HCT116 (cell line): ENCODE measurements around the gene SYMPK. TPM values are rescaled to one million over a fixed set of nuclear protein-coding genes. Genes with fewer than 3 reads are reported as not detected.
"Not testable (repeated sequence)": the region's sequence is repeated elsewhere in the genome, so short reads cannot be mapped to it uniquely, and the experiment has no call there.

Experiments
- ATAC-seq: fragments of 200-7000 bp; cut with Tn5 transposase; 2 replicates; pipeline ENCODE4 v1.9.1; 2020; ENCODE audit warnings: mild to moderate bottlenecking, moderate library complexity
- BruUV-seq: library from RNA; stranded (reverse); fragments of 400-500 nt; replicated peaks from 2 replicates; lab custom pipeline; 2021; lab: Mats Ljungman, UMichigan
- CTCF ChIA-PET: fragments of 300-600 bp; sonication (Branson Sonifier 250); formaldehyde crosslinking; loops from one replicate; lab custom pipeline; 2021; ENCODE audit warnings: antibody characterized with exemption; lab: Charles Lee
- POLR2A ChIA-PET: fragments of 300-600, 350-600 bp; sonication (Branson Sonifier 250); formaldehyde crosslinking; loops from one replicate; lab custom pipeline; 2021; ENCODE audit warnings: antibody characterized with exemption; lab: Charles Lee
- RAD21 ChIA-PET, 2 experiments: fragments of 300-600 bp; sonication (Branson Sonifier 250); formaldehyde crosslinking; loops; one replicate each; lab custom pipeline; 2023; ENCODE audit warnings: low total read pairs in 2 of 2; ENCODE audit not compliant: uncharacterized antibody in 2 of 2, unreplicated experiment in 2 of 2, low non-redundant PET in 1 of 2; lab: Charles Lee
- DNase-seq: peaks from one replicate; pipeline ENCODE4 v3.0.0-alpha.2; 2010; ENCODE audit warnings: low read depth, low spot score
- H2AFZ ChIP-seq: fragments of 200-600 bp; shearing (Covaris generic), sonication (generic); 2 replicates; pipeline ENCODE4 v1.6.1; 2017; ENCODE audit warnings: low read depth, mixed run types, mixed read lengths, antibody characterized with exemption, low read length; ENCODE audit not compliant: poor library complexity, severe bottlenecking
- H3K27ac ChIP-seq: 2 replicates; pipeline ENCODE4 v1.5.1; 2012; ENCODE audit warnings: low read depth, low read length
- H3K27me3 ChIP-seq: fragments of 200-600 bp; sonication (generic); 2 replicates; pipeline ENCODE4 v1.6.1; 2016; ENCODE audit warnings: mixed run types, low read length, mixed read lengths; ENCODE audit not compliant: insufficient read depth
- H3K36me3 ChIP-seq, 2 experiments: fragments of 200-500 bp in 1 of 2; fragments of 200-600 bp in 1 of 2; sonication (Bioruptor generic) in 1 of 2; sonication (generic) in 1 of 2; 2 replicates each; pipeline versions ENCODE4 v1.5.1 to v1.6.1; 2014 to 2016; ENCODE audit warnings: low read length in 2 of 2, inconsistent platforms in 1 of 2, mixed read lengths in 1 of 2, mixed run types in 1 of 2; ENCODE audit not compliant: insufficient read depth in 2 of 2, control insufficient read depth in 1 of 2
- H3K4me1 ChIP-seq, 2 experiments: fragments of 200-600 bp in 1 of 2; sonication (generic) in 1 of 2; 2 replicates each; pipeline versions ENCODE4 v1.5.1 to v1.6.1; 2012 to 2017; ENCODE audit warnings: low read length in 2 of 2, inconsistent platforms in 1 of 2, mild to moderate bottlenecking in 1 of 2, mixed read lengths in 1 of 2, mixed run types in 1 of 2, moderate library complexity in 1 of 2; ENCODE audit not compliant: insufficient read depth in 2 of 2, control insufficient read depth in 1 of 2
- H3K4me2 ChIP-seq: fragments of 200-600 bp; sonication (generic); 2 replicates; pipeline ENCODE4 v1.6.1; 2017; ENCODE audit warnings: mixed run types, low read length, mixed read lengths
- H3K4me3 ChIP-seq, 2 experiments: fragments of 200-600 bp in 1 of 2; sonication (generic) in 1 of 2; replicated peaks in 1 of 2; 2 replicates each; pipeline ENCODE4 v1.5.1; 2011 to 2016; ENCODE audit warnings: low read length in 2 of 2, control low read depth in 1 of 2, low read depth in 1 of 2, mild to moderate bottlenecking in 1 of 2, mixed read lengths in 1 of 2, mixed run types in 1 of 2
- H3K79me2 ChIP-seq: fragments of 200-600 bp; sonication (generic); 2 replicates; pipeline ENCODE4 v1.6.1; 2017; ENCODE audit warnings: mild to moderate bottlenecking, mixed run types, low read length, moderate library complexity, mixed read lengths; ENCODE audit not compliant: insufficient read depth
- H3K9ac ChIP-seq: fragments of 200-600 bp; sonication (generic); 2 replicates; pipeline ENCODE4 v1.6.1; 2016; ENCODE audit warnings: low read length, mixed read lengths
- H3K9me2 ChIP-seq: fragments of 200-600 bp; sonication (generic), shearing (Covaris generic); 2 replicates; pipeline ENCODE4 v1.6.1; 2017; ENCODE audit warnings: mixed run types, mild to moderate bottlenecking, moderate library complexity; ENCODE audit not compliant: insufficient read depth
- H3K9me3 ChIP-seq, 2 experiments: fragments of 200-500 bp in 1 of 2; fragments of 200-600 bp in 1 of 2; sonication (Bioruptor generic) in 1 of 2; sonication (generic) in 1 of 2; 2 replicates each; pipeline ENCODE4 v1.6.1; 2014 to 2017; ENCODE audit warnings: low read length in 2 of 2, mixed read lengths in 2 of 2, inconsistent platforms in 1 of 2, low read depth in 1 of 2, mild to moderate bottlenecking in 1 of 2, mixed run types in 1 of 2, moderate library complexity in 1 of 2; ENCODE audit not compliant: control insufficient read depth in 1 of 2, insufficient read depth in 1 of 2
- H4K20me1 ChIP-seq: fragments of 200-600 bp; sonication (generic), shearing (Covaris generic); 2 replicates; pipeline ENCODE4 v1.6.1; 2017; ENCODE audit warnings: mixed run types, mild to moderate bottlenecking, moderate library complexity; ENCODE audit not compliant: insufficient read depth
- JUND ChIP-seq: IDR thresholded peaks from 2 replicates; pipeline ENCODE4 v1.6.1; 2012
- RAD21 ChIP-seq: IDR thresholded peaks from 2 replicates; pipeline ENCODE4 v1.6.1; 2012; ENCODE audit warnings: low read depth, mild to moderate bottlenecking
- SIN3A ChIP-seq: IDR thresholded peaks from 2 replicates; pipeline ENCODE4 v1.6.1; 2012; ENCODE audit warnings: low read depth
- intact Hi-C: fragments of 100-400 bp; cut with micrococcal nuclease; formaldehyde crosslinking; loops from 2 replicates; pipeline ENCODE4 v1.10.0; 2022
- total RNA-seq: library from RNA; stranded (reverse); gene quantifications from one replicate; pipeline ENCODE4 v1.2.1, GENCODE V29; 2021; ENCODE audit not compliant: unreplicated experiment
- TF ChIP-seq, protein P1 (sequence below): IDR thresholded peaks from 2 replicates; pipeline ENCODE4 v1.6.1; 2012
- TF ChIP-seq, protein P2 (sequence below): IDR thresholded peaks from 2 replicates; pipeline ENCODE4 v1.6.1; 2012
- TF ChIP-seq, protein P3 (sequence below), 3 experiments: fragments of 200-600 bp in 1 of 3; sonication (generic) in 1 of 3; IDR thresholded peaks in 2 of 3; conservative IDR thresholded peaks in 1 of 3; 2 replicates each; pipeline ENCODE4 v1.5.1; 2012 to 2017; ENCODE audit warnings: low read depth in 2 of 3, low read length in 2 of 3, antibody characterized with exemption in 1 of 3, borderline replicate concordance in 1 of 3, control low read depth in 1 of 3, mild to moderate bottlenecking in 1 of 3, mixed read lengths in 1 of 3, mixed run types in 1 of 3, moderate library complexity in 1 of 3; ENCODE audit not compliant: insufficient read depth in 1 of 3

The SYMPK gene
- total RNA-seq, 1 experiment from 2014 or later: 117 TPM

DNA sequence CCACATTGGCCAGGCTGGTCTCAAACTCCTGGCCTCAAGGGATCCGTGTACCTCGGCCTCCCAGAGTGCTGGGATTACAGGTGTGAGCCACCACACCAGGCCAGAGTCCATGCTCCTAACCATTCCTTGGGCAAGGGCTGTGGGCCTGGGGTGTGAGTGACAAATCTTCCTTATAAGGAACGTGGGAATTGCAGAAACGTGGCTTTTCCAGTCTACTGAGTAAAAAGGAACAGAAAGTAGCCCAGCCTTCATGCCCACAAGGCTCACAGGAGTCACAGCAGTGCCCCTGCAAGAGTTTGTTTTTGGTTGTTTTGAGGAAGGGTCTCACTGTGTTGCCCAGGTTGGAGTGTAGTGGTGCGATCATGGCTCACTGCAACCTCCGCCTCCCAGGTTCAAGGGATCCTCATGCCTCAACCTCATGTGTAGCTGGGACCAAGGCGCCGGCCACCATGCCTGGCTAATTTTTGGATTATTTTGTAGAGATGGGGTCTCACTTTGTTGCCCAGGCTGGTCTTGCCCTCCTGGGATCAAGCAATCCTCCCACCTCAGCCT lies 34.4 kb upstream of the SYMPK start (continued):
- TF ChIP-seq, protein P1, sequence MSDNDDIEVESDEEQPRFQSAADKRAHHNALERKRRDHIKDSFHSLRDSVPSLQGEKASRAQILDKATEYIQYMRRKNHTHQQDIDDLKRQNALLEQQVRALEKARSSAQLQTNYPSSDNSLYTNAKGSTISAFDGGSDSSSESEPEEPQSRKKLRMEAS: no peak
- TF ChIP-seq RAD21 (no peak), JUND (no peak), SIN3A (no peak)
- TF ChIP-seq, protein P2, sequence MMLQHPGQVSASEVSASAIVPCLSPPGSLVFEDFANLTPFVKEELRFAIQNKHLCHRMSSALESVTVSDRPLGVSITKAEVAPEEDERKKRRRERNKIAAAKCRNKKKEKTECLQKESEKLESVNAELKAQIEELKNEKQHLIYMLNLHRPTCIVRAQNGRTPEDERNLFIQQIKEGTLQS: no peak
- TF ChIP-seq, protein P3, sequence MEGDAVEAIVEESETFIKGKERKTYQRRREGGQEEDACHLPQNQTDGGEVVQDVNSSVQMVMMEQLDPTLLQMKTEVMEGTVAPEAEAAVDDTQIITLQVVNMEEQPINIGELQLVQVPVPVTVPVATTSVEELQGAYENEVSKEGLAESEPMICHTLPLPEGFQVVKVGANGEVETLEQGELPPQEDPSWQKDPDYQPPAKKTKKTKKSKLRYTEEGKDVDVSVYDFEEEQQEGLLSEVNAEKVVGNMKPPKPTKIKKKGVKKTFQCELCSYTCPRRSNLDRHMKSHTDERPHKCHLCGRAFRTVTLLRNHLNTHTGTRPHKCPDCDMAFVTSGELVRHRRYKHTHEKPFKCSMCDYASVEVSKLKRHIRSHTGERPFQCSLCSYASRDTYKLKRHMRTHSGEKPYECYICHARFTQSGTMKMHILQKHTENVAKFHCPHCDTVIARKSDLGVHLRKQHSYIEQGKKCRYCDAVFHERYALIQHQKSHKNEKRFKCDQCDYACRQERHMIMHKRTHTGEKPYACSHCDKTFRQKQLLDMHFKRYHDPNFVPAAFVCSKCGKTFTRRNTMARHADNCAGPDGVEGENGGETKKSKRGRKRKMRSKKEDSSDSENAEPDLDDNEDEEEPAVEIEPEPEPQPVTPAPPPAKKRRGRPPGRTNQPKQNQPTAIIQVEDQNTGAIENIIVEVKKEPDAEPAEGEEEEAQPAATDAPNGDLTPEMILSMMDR (IDR thresholded peaks at IDR 0.05 in 2 of 3, conservative IDR thresholded peaks at IDR 0.05 in 1 of 3; ENCODE audit: borderline replicate concordance in 1 of 3, insufficient read depth in 1 of 3, low read depth in 2 of 3, low read length in 2 of 3): no peak

DNA sequence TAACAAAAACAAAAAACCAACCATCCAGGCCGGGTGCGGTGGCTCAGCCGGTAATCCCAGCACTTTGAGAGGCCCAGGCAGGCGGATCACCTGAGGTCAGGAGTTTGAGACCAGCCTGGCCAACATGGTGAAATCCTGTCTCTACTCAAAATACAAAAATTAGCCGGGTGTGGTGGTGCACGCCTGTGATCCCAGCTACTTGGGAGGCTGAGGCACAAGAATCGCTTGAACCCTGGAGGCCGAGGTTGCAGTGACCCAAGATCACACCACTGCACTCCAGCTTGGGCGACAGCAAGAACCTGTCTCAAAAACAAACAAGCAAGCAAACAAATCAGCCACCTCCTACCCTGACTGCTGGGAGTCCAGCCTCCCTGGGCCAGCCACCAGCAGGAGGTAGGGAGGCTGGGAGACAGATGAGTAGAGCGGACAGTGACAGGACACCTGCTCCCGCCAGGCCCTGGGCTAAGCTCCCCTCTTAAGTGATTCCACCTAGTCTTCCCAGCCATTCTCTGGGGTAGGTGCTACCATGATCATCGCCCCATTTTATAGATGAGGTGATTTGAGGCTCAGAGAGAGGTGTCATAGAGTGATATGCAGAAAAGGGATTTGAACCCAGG lies 33.1 kb upstream of the SYMPK start:
- H3K9ac ChIP-seq, H3K27ac ChIP-seq, BruUV-seq: not testable (repeated sequence)

More for the DNA sequence above, 33.1 kb upstream of the SYMPK start:
- H4K20me1 ChIP-seq, H3K27me3 ChIP-seq, H2AFZ ChIP-seq, H3K4me2 ChIP-seq, CTCF ChIA-PET, H3K4me1 ChIP-seq, H3K9me3 ChIP-seq, H3K36me3 ChIP-seq, H3K9me2 ChIP-seq, POLR2A ChIA-PET, DNase-seq, intact Hi-C loops, ATAC-seq, H3K4me3 ChIP-seq, RAD21 ChIA-PET, H3K79me2 ChIP-seq: not testable (repeated sequence)
